ENCODE measurements around the gene DPF3. TPM values are rescaled to one million over a fixed set of nuclear protein-coding genes. Genes with fewer than 3 reads are reported as not detected.

Gene DPF3
- total and polyA plus RNA-seq, 2 of the 13 experiments (the other 11 are each of a cell fraction or from before 2014, with no cell fraction given): 0.09 to 0.60 TPM

DNA sequence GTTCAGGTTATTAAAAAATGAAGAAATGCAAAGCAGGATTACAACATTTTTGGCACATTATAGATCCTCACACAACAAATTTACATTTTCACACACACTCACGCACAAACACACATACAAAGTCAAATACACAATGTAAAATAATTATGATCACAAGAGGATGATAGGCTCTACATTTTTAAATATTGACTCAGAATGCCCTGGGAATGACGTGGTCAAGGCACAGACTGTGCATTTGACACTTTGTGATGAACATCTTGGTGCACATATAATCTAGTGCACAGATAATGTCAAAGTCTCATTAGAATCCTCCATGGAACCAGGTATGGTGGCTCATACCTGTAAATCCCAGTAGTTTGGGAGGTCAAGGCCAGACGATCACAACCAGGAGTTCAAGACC lies 49.4 kb downstream of the DPF3 start:
- no peak for ATAC-seq
- in situ Hi-C loops (cut with HindIII; ENCODE audit: extremely low pct_ligation_motif_present, low pct_unique_long_range_greater_than_20kb) (no loop called here), intact Hi-C loops (cut with micrococcal nuclease; ENCODE audit: unreplicated experiment) (no loop called here)
- Histone ChIP-seq H3K27ac (ENCODE audit: extremely low read length, insufficient read depth, low read length) (no peak overlapping the region), H3K4me2 (ENCODE audit: low read depth, low read length) (no peak overlapping the region), H4K20me1 (ENCODE audit: insufficient read depth, low read length) (no peaks in the 10 kb centered on the region), H3K9me3 (ENCODE audit: low read length) (no peaks in the 10 kb centered on the region), H3K4me1 (ENCODE audit: insufficient read depth, low read length) (peaks cover 6% of the 10 kb centered on the region; the same call in 1 of the 2 replicates), H3K4me3 (replicated peaks in 1 of 3; ENCODE audit: insufficient read depth in 1 of 3, low read depth in 2 of 3, low read length in 3 of 3) (no peak overlapping the region), H3K36me3 (replicated peaks in 1 of 2; ENCODE audit: control insufficient read depth in 1 of 2, insufficient read depth in 2 of 2, low read length in 2 of 2) (no peaks in the 10 kb centered on the region), H3K9ac (ENCODE audit: insufficient read depth, low read depth, low read length) (no peak overlapping the region), H3K79me2 (ENCODE audit: insufficient read depth, low read length) (no peaks in the 10 kb centered on the region), H3K27me3 (ENCODE audit: control insufficient read depth in 1 of 2, insufficient read depth in 2 of 2, low read length in 2 of 2) (peaks cover 0 to 3% of the 10 kb centered on the region in 2 experiments; a peak in 1 of 5 replicates), H2AFZ (ENCODE audit: low read length) (no peak overlapping the region)
- ChIA-PET POLR2A (no interaction called here), CTCF (ENCODE audit: low intra/inter-chr PET ratio, low total read pairs) (no interaction called here)
- no TSS peak for BruUV-seq (replicated peaks)
- no peak for TF ChIP-seq KMT2B (CRISPR knock-in tag; IDR thresholded peaks at IDR 0.05)
- FAIRE-seq: no peak
- no peak for DNase-seq (ENCODE audit: low spot score)
- WGBS (ENCODE audit: low lambda C conversion rate): 46% methylated on average over 3 of the region's 3 CpGs

GRCh38 chr14:72839753-72840607 lies 53.9 kb downstream of the DPF3 start:
- BruUV-seq (replicated peaks): no TSS peak
- no peak for ATAC-seq
- POLR2A ChIA-PET: no interaction called here
- no peak for TF ChIP-seq ZNF329 (CRISPR knock-in tag; IDR thresholded peaks at IDR 0.05; ENCODE audit: low read depth)
- TF ChIP-seq TAF1 (CRISPR knock-in tag; IDR thresholded peaks at IDR 0.05): no peak
- TF ChIP-seq ZBTB20 (CRISPR knock-in tag; IDR thresholded peaks at IDR 0.05; ENCODE audit: borderline replicate concordance, low read depth): no peak
- no peak for TF ChIP-seq ZFYVE20 (CRISPR knock-in tag; IDR thresholded peaks at IDR 0.05; ENCODE audit: borderline replicate concordance, low read depth)
- no peak for TF ChIP-seq ZNF589 (CRISPR knock-in tag; conservative IDR thresholded peaks at IDR 0.05)
- TF ChIP-seq ZNF101 (CRISPR knock-in tag; IDR thresholded peaks at IDR 0.05; ENCODE audit: borderline replicate concordance, low read depth): no peak
- no peak for TF ChIP-seq SRSF9 (IDR thresholded peaks at IDR 0.05; ENCODE audit: borderline replicate concordance, insufficient read depth, low read depth, low read length, poor library complexity, severe bottlenecking)
- TF ChIP-seq, protein P1, sequence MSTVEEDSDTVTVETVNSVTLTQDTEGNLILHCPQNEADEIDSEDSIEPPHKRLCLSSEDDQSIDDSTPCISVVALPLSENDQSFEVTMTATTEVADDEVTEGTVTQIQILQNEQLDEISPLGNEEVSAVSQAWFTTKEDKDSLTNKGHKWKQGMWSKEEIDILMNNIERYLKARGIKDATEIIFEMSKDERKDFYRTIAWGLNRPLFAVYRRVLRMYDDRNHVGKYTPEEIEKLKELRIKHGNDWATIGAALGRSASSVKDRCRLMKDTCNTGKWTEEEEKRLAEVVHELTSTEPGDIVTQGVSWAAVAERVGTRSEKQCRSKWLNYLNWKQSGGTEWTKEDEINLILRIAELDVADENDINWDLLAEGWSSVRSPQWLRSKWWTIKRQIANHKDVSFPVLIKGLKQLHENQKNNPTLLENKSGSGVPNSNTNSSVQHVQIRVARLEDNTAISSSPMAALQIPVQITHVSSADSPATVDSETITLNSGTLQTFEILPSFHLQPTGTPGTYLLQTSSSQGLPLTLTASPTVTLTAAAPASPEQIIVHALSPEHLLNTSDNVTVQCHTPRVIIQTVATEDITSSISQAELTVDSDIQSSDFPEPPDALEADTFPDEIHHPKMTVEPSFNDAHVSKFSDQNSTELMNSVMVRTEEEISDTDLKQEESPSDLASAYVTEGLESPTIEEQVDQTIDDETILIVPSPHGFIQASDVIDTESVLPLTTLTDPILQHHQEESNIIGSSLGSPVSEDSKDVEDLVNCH (CRISPR knock-in tag; IDR thresholded peaks at IDR 0.05): no peak
- TF ChIP-seq DMAP1 (CRISPR knock-in tag; IDR thresholded peaks at IDR 0.05): no peak
- TF ChIP-seq, protein P2, sequence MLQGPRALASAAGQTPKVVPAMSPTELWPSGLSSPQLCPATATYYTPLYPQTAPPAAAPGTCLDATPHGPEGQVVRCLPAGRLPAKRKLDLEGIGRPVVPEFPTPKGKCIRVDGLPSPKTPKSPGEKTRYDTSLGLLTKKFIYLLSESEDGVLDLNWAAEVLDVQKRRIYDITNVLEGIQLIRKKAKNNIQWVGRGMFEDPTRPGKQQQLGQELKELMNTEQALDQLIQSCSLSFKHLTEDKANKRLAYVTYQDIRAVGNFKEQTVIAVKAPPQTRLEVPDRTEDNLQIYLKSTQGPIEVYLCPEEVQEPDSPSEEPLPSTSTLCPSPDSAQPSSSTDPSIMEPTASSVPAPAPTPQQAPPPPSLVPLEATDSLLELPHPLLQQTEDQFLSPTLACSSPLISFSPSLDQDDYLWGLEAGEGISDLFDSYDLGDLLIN (CRISPR knock-in tag; IDR thresholded peaks at IDR 0.05; ENCODE audit: borderline replicate concordance): no peak
- TF ChIP-seq KDM4B (CRISPR knock-in tag; IDR thresholded peaks at IDR 0.05): no peak
- TF ChIP-seq MIXL1 (CRISPR knock-in tag; IDR thresholded peaks at IDR 0.05): no peak
- no peak for TF ChIP-seq SAP130 (CRISPR knock-in tag; IDR thresholded peaks at IDR 0.05; ENCODE audit: low read depth)

More at GRCh38 chr14:72839753-72840607, 53.9 kb downstream of the DPF3 start:
- Histone ChIP-seq H3K9ac (ENCODE audit: insufficient read depth, low read depth, low read length) (no peak overlapping the region), H2AFZ (ENCODE audit: low read length) (no peak overlapping the region), H3K36me3 (replicated peaks in 1 of 2; ENCODE audit: control insufficient read depth in 1 of 2, insufficient read depth in 2 of 2, low read length in 2 of 2) (no peaks in the 10 kb centered on the region), H3K27me3 (ENCODE audit: control insufficient read depth in 1 of 2, insufficient read depth in 2 of 2, low read length in 2 of 2) (peaks cover 0 to 3% of the 10 kb centered on the region in 2 experiments; a peak in 1 of 5 replicates), H3K27ac (ENCODE audit: extremely low read length, insufficient read depth, low read length) (no peak overlapping the region), H3K79me2 (ENCODE audit: insufficient read depth, low read length) (no peaks in the 10 kb centered on the region), H3K9me3 (ENCODE audit: low read length) (no peaks in the 10 kb centered on the region), H3K4me3 (replicated peaks in 1 of 3; ENCODE audit: insufficient read depth in 1 of 3, low read depth in 2 of 3, low read length in 3 of 3) (no peak overlapping the region), H3K4me2 (ENCODE audit: low read depth, low read length) (no peak overlapping the region), H4K20me1 (ENCODE audit: insufficient read depth, low read length) (no peaks in the 10 kb centered on the region), H3K4me1 (ENCODE audit: insufficient read depth, low read length) (no peaks in the 10 kb centered on the region)
- FAIRE-seq (no peak), DNase-seq (ENCODE audit: low spot score) (no peak)
- WGBS (ENCODE audit: low lambda C conversion rate): 53% methylated on average over 10 of the region's 12 CpGs
- in situ Hi-C loops (cut with HindIII; ENCODE audit: extremely low pct_ligation_motif_present, low pct_unique_long_range_greater_than_20kb) (no loop called here), intact Hi-C loops (cut with micrococcal nuclease; ENCODE audit: unreplicated experiment) (no loop called here)
- CTCF ChIA-PET (ENCODE audit: low intra/inter-chr PET ratio, low total read pairs): no interaction called here
